ENCODE results near the gene KDM6A. TPM values are rescaled to one million over a fixed set of nuclear protein-coding genes. Genes with fewer than 3 reads are reported as not detected.
A peak's percentile ranks its signal among the peaks of the same experiment; 100 is the strongest.

KDM6A gene
- total and polyA plus RNA-seq, 2 donors (not counting 1 experiment from before 2014, with no cell fraction given) = 33.3 to 57.0 TPM

- Histone ChIP-seq H2AFZ (ENCODE audit: insufficient read depth, low read depth, low read length, poor library complexity, severe bottlenecking) (no peak overlapping the region), H3K4me3 (ENCODE audit: control extremely low read depth in 1 of 5, extremely low read depth in 1 of 5, insufficient read depth in 1 of 5, low read depth in 2 of 5, low read length in 4 of 5) (no peak overlapping the region), H3K27ac (ENCODE audit: low read length in 2 of 2) (no peak overlapping the region), H3K4me2 (replicated peaks; ENCODE audit: low read depth, low read length, poor library complexity, severe bottlenecking) (no peak overlapping the region), H3K36me3 (replicated peaks in 1 of 2; ENCODE audit: control extremely low read depth in 1 of 2, control insufficient read depth in 1 of 2, extremely low read depth in 1 of 2, insufficient read depth in 2 of 2, low read length in 1 of 2) (peaks cover 0 to 31% of the 10 kb centered on the region in 2 experiments), H3K4me1 (ENCODE audit: control insufficient read depth in 2 of 2, insufficient read depth in 2 of 2, low read length in 2 of 2) (no peaks in the 10 kb centered on the region), H3K79me2 (ENCODE audit: control insufficient read depth, insufficient read depth, low read length) (peaks cover 23% of the 10 kb centered on the region), H3K9ac (ENCODE audit: low read length) (no peak overlapping the region), H3K9me3 (ENCODE audit: control extremely low read depth in 1 of 3, control insufficient read depth in 2 of 3, insufficient read depth in 1 of 3, low read length in 2 of 3) (no peaks in the 10 kb centered on the region), H3K27me3 (replicated peaks in 1 of 4; ENCODE audit: control extremely low read depth in 1 of 4, control insufficient read depth in 3 of 4, insufficient read depth in 4 of 4, low read length in 3 of 4) (no peaks in the 10 kb centered on the region), H4K20me1 (ENCODE audit: control insufficient read depth, insufficient read depth, low read length, poor library complexity, severe bottlenecking) (no peaks in the 10 kb centered on the region)
- intact Hi-C loops (cut with micrococcal nuclease) = no loop called here
- DNase-seq (no peak), ATAC-seq (ENCODE audit: low read depth) (no peak)
- Mint-ChIP-seq H3K4me1 (no peaks in the 10 kb centered on the region), H3K27me3 (no peaks in the 10 kb centered on the region), H3K9me3 (ENCODE audit: insufficient read depth) (no peaks in the 10 kb centered on the region), H3K4me3 (no peak overlapping the region), H3K27ac (no peak overlapping the region)
- ChIA-PET POLR2A (no interaction called here), CTCF (no interaction called here)
- 100% methylated on average over 1 of the region's 11 CpGs for WGBS (ENCODE audit: insufficient coverage)
- no peak for TF ChIP-seq EZH2 (IDR thresholded peaks at IDR 0.05; ENCODE audit: borderline replicate concordance, insufficient read depth, low read depth, low read length, poor library complexity, severe bottlenecking)
- TF ChIP-seq, protein P1, sequence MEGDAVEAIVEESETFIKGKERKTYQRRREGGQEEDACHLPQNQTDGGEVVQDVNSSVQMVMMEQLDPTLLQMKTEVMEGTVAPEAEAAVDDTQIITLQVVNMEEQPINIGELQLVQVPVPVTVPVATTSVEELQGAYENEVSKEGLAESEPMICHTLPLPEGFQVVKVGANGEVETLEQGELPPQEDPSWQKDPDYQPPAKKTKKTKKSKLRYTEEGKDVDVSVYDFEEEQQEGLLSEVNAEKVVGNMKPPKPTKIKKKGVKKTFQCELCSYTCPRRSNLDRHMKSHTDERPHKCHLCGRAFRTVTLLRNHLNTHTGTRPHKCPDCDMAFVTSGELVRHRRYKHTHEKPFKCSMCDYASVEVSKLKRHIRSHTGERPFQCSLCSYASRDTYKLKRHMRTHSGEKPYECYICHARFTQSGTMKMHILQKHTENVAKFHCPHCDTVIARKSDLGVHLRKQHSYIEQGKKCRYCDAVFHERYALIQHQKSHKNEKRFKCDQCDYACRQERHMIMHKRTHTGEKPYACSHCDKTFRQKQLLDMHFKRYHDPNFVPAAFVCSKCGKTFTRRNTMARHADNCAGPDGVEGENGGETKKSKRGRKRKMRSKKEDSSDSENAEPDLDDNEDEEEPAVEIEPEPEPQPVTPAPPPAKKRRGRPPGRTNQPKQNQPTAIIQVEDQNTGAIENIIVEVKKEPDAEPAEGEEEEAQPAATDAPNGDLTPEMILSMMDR (IDR thresholded peaks at IDR 0.05) = no peak
Observed at GRCh38 chrX:45063319-45064095, 190.5 kb downstream of the KDM6A start.

GRCh38 chrX:45068569-45068968, 195.6 kb downstream of the KDM6A start:
- H3K9me3 Mint-ChIP-seq (ENCODE audit: insufficient read depth) = no peaks in the 10 kb centered on the region
- Histone ChIP-seq H4K20me1 (ENCODE audit: control insufficient read depth, insufficient read depth, low read length, poor library complexity, severe bottlenecking) (peaks cover 6% of the 10 kb centered on the region), H3K27me3 (replicated peaks in 1 of 4; ENCODE audit: control extremely low read depth in 1 of 4, control insufficient read depth in 3 of 4, insufficient read depth in 4 of 4, low read length in 3 of 4) (no peaks in the 10 kb centered on the region), H3K4me3 (ENCODE audit: control extremely low read depth in 1 of 5, extremely low read depth in 1 of 5, insufficient read depth in 1 of 5, low read depth in 2 of 5, low read length in 4 of 5) (no peak overlapping the region), H3K27ac (ENCODE audit: low read length in 2 of 2) (peak overlapping the region in 1 of 2 donors; percentile 65), H2AFZ (ENCODE audit: insufficient read depth, low read depth, low read length, poor library complexity, severe bottlenecking) (no peak overlapping the region), H3K9ac (ENCODE audit: low read length) (no peak overlapping the region), H3K9me3 (ENCODE audit: control extremely low read depth in 1 of 3, control insufficient read depth in 2 of 3, insufficient read depth in 1 of 3, low read length in 2 of 3) (no peaks in the 10 kb centered on the region), H3K4me2 (replicated peaks; ENCODE audit: low read depth, low read length, poor library complexity, severe bottlenecking) (no peak overlapping the region), H3K36me3 (replicated peaks in 1 of 2; ENCODE audit: control extremely low read depth in 1 of 2, control insufficient read depth in 1 of 2, extremely low read depth in 1 of 2, insufficient read depth in 2 of 2, low read length in 1 of 2) (peaks cover 0 to 24% of the 10 kb centered on the region in 2 experiments), H3K79me2 (ENCODE audit: control insufficient read depth, insufficient read depth, low read length) (peaks cover 37% of the 10 kb centered on the region), H3K4me1 (ENCODE audit: control insufficient read depth in 2 of 2, insufficient read depth in 2 of 2, low read length in 2 of 2) (peaks cover 16 to 24% of the 10 kb centered on the region in 2 donors)
- no CpG with 5 or more reads among the region's 4 CpGs for WGBS (ENCODE audit: insufficient coverage)
- POLR2A ChIA-PET = interaction anchor here (0.6 kb wide), 1 partner anchor 196 kb away, joined by 3 read pairs; the partner anchor contains the start of gene KDM6A
- TF ChIP-seq, protein P1 (IDR thresholded peaks at IDR 0.05) = no peak
- no peak for TF ChIP-seq EZH2 (IDR thresholded peaks at IDR 0.05; ENCODE audit: borderline replicate concordance, insufficient read depth, low read depth, low read length, poor library complexity, severe bottlenecking)
- no peak for ATAC-seq (ENCODE audit: low read depth)
- no peak overlapping the region for H3K27ac Mint-ChIP-seq
- H3K4me1 Mint-ChIP-seq = peaks cover 27% of the 10 kb centered on the region
- no peaks in the 10 kb centered on the region for H3K27me3 Mint-ChIP-seq
- DNase-seq = peak; percentile 8
- intact Hi-C loops (cut with micrococcal nuclease) = no loop called here
- H3K4me3 Mint-ChIP-seq = no peak overlapping the region
- CTCF ChIA-PET = interaction anchor here (1.2 kb wide), 1 partner anchor 9 kb away, joined by 3 read pairs; no protein-coding TSS in a partner anchor

Measured in B cell (primary cell).